ENCODE results near the gene RASA4B.
A peak's percentile ranks its signal among the peaks of the same experiment; 100 is the strongest.

Gene RASA4B

GRCh38 chr7:102473271-102473991 is 44.1 kb downstream of the RASA4B start:
- Histone ChIP-seq H3K27me3 (ENCODE audit: control insufficient read depth, insufficient read depth, low read length, poor library complexity, severe bottlenecking) (no peaks in the 10 kb centered on the region), H3K4me3 (ENCODE audit: insufficient read depth, low read depth, low read length) (no peak overlapping the region), H3K36me3 (ENCODE audit: control insufficient read depth, insufficient read depth, low read length) (peaks cover 13% of the 10 kb centered on the region), H3K27ac (ENCODE audit: insufficient read depth, low read depth, low read length, poor library complexity, severe bottlenecking) (no peak overlapping the region), H3K9me3 (ENCODE audit: control insufficient read depth, low read length) (no peaks in the 10 kb centered on the region), H3K4me1 (ENCODE audit: control insufficient read depth, insufficient read depth, low read length) (no peaks in the 10 kb centered on the region)
- 93 to 94% methylated on average over 22 of the region's 23 CpGs for WGBS, 2 experiments

DNA sequence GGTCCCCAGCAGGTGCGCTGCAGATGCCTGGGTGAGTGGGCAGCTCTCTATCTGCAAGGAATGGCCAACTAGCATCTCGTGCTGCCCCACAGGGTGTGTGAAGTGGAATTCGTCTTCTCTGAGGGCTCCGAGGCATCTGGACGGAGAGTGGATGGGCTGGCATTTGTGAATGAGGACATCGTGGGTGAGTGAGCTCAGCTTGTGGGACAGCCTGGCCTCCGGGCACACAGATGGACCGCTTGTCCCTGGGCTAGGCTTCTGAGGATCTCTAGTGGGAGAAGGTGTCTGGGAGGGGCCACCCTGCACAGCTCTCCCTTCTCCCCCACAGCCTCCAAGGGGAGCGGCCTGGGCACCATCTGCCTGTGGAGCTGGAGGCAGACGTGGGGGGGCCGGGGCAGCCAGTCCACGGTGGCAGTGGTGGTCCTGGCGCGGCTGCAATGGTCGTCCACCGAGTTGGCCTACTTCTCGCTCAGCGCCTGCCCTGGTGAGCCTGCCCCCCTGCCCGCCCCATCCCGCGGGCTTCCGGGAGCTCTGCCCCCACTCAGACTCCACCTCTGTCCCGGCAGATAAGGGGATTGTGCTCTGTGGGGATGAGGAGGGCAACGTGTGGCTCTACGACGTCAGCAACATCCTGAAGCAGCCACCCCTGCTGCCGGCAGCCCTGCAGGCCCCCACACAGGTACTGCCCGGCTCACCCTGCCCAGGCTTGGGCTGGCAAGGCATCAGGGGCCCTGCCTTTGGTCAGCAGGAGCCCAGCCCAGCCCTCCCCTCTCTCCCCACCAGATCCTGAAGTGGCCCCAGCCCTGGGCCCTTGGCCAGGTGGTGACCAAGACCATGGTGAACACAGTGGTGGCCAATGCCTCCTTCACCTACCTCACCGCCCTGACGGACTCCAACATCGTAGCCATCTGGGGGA is 45.2 kb downstream of the RASA4B start:
- 91 to 92% methylated on average over 31 of the region's 31 CpGs for WGBS, 2 experiments
- no peaks in the 10 kb centered on the region for H3K4me1 ChIP-seq (ENCODE audit: control insufficient read depth, insufficient read depth, low read length)
- no peaks in the 10 kb centered on the region for H3K27me3 ChIP-seq (ENCODE audit: control insufficient read depth, insufficient read depth, low read length, poor library complexity, severe bottlenecking)
- H3K4me3 ChIP-seq (ENCODE audit: insufficient read depth, low read depth, low read length), result no peak overlapping the region
- H3K27ac ChIP-seq (ENCODE audit: insufficient read depth, low read depth, low read length, poor library complexity, severe bottlenecking), result no peak overlapping the region
- no peaks in the 10 kb centered on the region for H3K9me3 ChIP-seq (ENCODE audit: control insufficient read depth, low read length)
- peaks cover 17% of the 10 kb centered on the region for H3K36me3 ChIP-seq (ENCODE audit: control insufficient read depth, insufficient read depth, low read length)

- Histone ChIP-seq H3K9me3 (ENCODE audit: control insufficient read depth, low read length) (no peaks in the 10 kb centered on the region), H3K27ac (ENCODE audit: insufficient read depth, low read depth, low read length, poor library complexity, severe bottlenecking) (no peak overlapping the region), H3K4me3 (ENCODE audit: insufficient read depth, low read depth, low read length) (no peak overlapping the region), H3K4me1 (ENCODE audit: control insufficient read depth, insufficient read depth, low read length) (no peaks in the 10 kb centered on the region), H3K36me3 (ENCODE audit: control insufficient read depth, insufficient read depth, low read length) (peaks cover 17% of the 10 kb centered on the region), H3K27me3 (ENCODE audit: control insufficient read depth, insufficient read depth, low read length, poor library complexity, severe bottlenecking) (no peaks in the 10 kb centered on the region)
- 90 to 93% methylated on average over 6 of the region's 6 CpGs for WGBS, 2 experiments
Observed at GRCh38 chr7:102471791-102472125, 45.8 kb downstream of the RASA4B start.

DNA sequence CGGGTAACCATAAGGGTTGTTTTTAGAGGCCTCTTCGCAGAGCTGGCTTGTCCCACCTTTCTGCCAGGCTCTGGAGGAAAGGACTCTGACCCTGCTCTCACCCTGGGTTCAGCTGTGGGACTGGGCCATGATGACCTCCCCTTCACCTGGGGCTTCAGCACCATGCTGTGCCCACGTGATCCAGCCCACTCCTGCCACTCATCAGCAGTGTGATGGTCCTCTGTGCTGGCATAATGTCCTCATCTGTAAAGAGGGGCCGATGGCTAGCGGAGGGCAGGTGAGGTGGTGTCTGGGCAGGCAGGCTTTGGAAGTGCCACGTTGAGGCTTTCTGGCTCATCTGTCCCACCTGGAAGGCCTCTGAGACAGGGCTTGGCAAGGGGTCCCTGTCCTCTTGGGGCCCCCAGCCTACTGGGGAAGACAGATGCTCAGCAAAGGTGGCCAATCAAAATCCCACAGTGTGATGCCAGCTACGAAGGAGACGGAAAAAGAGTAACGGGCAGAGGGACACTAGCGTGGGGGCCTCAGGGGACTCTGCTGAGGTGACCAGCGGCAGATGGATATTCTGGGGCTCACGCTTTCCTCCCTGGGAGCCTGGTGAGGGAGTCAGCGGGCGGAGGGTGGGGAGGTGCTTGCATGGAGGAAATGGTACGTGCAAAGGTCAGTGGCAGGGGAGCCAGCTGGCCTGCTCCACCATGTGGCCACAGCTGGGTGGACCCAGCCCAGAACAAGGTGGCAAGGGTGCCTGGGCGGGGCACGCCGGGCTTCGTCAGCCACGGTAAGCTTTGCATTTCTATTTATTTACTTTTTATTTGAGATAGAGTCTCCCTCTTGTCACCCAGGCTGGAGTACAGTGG is 47.4 kb downstream of the RASA4B start:
- no peak overlapping the region for H3K4me3 ChIP-seq (ENCODE audit: insufficient read depth, low read depth, low read length)
- peaks cover 8% of the 10 kb centered on the region for H3K4me1 ChIP-seq (ENCODE audit: control insufficient read depth, insufficient read depth, low read length)
- 84 to 85% methylated on average over 20 of the region's 20 CpGs for WGBS, 2 experiments
- H3K27ac ChIP-seq (ENCODE audit: insufficient read depth, low read depth, low read length, poor library complexity, severe bottlenecking), result no peak overlapping the region
- peaks cover 17% of the 10 kb centered on the region for H3K36me3 ChIP-seq (ENCODE audit: control insufficient read depth, insufficient read depth, low read length)
- H3K27me3 ChIP-seq (ENCODE audit: control insufficient read depth, insufficient read depth, low read length, poor library complexity, severe bottlenecking), result no peaks in the 10 kb centered on the region
- H3K9me3 ChIP-seq (ENCODE audit: control insufficient read depth, low read length), result no peaks in the 10 kb centered on the region

GRCh38 chr7:102469351-102469971 is 48.1 kb downstream of the RASA4B start:
- Histone ChIP-seq H3K4me1 (ENCODE audit: control insufficient read depth, insufficient read depth, low read length) (peaks cover 8% of the 10 kb centered on the region), H3K36me3 (ENCODE audit: control insufficient read depth, insufficient read depth, low read length) (peaks cover 17% of the 10 kb centered on the region), H3K27me3 (ENCODE audit: control insufficient read depth, insufficient read depth, low read length, poor library complexity, severe bottlenecking) (no peaks in the 10 kb centered on the region), H3K27ac (ENCODE audit: insufficient read depth, low read depth, low read length, poor library complexity, severe bottlenecking) (no peak overlapping the region), H3K4me3 (ENCODE audit: insufficient read depth, low read depth, low read length) (no peak overlapping the region), H3K9me3 (ENCODE audit: control insufficient read depth, low read length) (no peaks in the 10 kb centered on the region)
- WGBS, 2 experiments, result 94 to 95% methylated on average over 24 of the region's 24 CpGs

DNA sequence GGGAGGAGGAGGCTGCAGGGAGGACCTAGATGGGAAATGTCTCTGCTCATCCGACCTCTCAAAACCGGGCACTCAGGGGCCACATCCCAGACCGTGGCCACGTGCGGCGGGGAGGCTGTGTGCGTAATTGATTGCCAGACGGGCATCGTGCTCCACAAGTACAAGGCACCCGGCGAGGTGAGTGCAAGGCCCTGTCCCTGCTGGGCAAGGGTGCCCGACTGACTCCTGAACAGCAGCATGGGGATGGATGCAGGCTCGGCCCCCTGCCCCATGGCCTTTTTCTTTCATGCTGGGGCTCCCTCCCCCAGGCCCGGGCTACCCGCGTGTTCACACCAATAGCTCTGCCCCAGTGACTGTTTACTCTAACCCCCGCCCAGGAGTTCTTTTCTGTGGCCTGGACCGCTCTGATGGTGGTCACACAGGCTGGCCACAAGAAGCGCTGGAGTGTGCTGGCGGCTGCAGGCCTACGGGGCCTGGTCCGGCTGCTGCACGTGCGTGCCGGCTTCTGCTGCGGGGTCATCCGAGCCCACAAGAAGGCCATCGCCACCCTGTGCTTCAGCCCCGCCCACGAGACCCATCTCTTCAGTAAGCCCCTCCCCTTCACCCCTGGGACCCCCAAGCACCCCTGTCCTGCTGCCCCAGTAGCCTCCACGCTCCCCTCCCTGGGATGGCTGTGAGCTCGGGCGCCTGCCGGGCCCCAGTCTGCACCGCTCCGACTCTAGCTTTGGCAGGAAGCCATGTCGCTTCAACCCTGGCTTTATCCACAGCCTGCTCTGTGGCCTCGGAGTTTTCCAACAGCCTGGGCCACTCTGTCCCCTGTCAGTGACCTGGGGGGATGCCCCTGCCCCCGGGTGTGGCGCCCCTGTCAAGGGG is 48.9 kb downstream of the RASA4B start:
- H3K27ac ChIP-seq (ENCODE audit: insufficient read depth, low read depth, low read length, poor library complexity, severe bottlenecking), result no peak overlapping the region
- H3K36me3 ChIP-seq (ENCODE audit: control insufficient read depth, insufficient read depth, low read length), result peaks cover 15% of the 10 kb centered on the region
- 92% methylated on average over 40 of the region's 40 CpGs for WGBS, 2 experiments
- no peaks in the 10 kb centered on the region for H3K27me3 ChIP-seq (ENCODE audit: control insufficient read depth, insufficient read depth, low read length, poor library complexity, severe bottlenecking)
- peaks cover 11% of the 10 kb centered on the region for H3K4me1 ChIP-seq (ENCODE audit: control insufficient read depth, insufficient read depth, low read length)
- no peaks in the 10 kb centered on the region for H3K9me3 ChIP-seq (ENCODE audit: control insufficient read depth, low read length)
- no peak overlapping the region for H3K4me3 ChIP-seq (ENCODE audit: insufficient read depth, low read depth, low read length)

- Histone ChIP-seq H3K9me3 (ENCODE audit: control insufficient read depth, low read length) (no peaks in the 10 kb centered on the region), H3K27ac (ENCODE audit: insufficient read depth, low read depth, low read length, poor library complexity, severe bottlenecking) (no peak overlapping the region), H3K36me3 (ENCODE audit: control insufficient read depth, insufficient read depth, low read length) (peaks cover 6% of the 10 kb centered on the region), H3K27me3 (ENCODE audit: control insufficient read depth, insufficient read depth, low read length, poor library complexity, severe bottlenecking) (no peaks in the 10 kb centered on the region), H3K4me3 (ENCODE audit: insufficient read depth, low read depth, low read length) (no peak overlapping the region), H3K4me1 (ENCODE audit: control insufficient read depth, insufficient read depth, low read length) (peaks cover 16% of the 10 kb centered on the region)
- 95% methylated on average over 24 of the region's 24 CpGs for WGBS, 2 experiments
Observed at GRCh38 chr7:102467581-102468477, 49.7 kb downstream of the RASA4B start.

GRCh38 chr7:102466097-102466496 is 51.5 kb downstream of the RASA4B start:
- Histone ChIP-seq H3K9me3 (ENCODE audit: control insufficient read depth, low read length) (no peaks in the 10 kb centered on the region), H3K4me1 (ENCODE audit: control insufficient read depth, insufficient read depth, low read length) (peaks cover 16% of the 10 kb centered on the region), H3K27me3 (ENCODE audit: control insufficient read depth, insufficient read depth, low read length, poor library complexity, severe bottlenecking) (no peaks in the 10 kb centered on the region), H3K27ac (ENCODE audit: insufficient read depth, low read depth, low read length, poor library complexity, severe bottlenecking) (no peak overlapping the region), H3K36me3 (ENCODE audit: control insufficient read depth, insufficient read depth, low read length) (peaks cover 4% of the 10 kb centered on the region), H3K4me3 (ENCODE audit: insufficient read depth, low read depth, low read length) (peak overlapping the region; percentile 91)
- WGBS, 2 experiments, result 95% methylated on average over 7 of the region's 7 CpGs
